ENCODE results near the gene HOXB5.
A peak's percentile ranks its signal among the peaks of the same experiment; 100 is the strongest.

The HOXB5 gene
- total RNA-seq = 0 reads per million in 4 experiments

DNA sequence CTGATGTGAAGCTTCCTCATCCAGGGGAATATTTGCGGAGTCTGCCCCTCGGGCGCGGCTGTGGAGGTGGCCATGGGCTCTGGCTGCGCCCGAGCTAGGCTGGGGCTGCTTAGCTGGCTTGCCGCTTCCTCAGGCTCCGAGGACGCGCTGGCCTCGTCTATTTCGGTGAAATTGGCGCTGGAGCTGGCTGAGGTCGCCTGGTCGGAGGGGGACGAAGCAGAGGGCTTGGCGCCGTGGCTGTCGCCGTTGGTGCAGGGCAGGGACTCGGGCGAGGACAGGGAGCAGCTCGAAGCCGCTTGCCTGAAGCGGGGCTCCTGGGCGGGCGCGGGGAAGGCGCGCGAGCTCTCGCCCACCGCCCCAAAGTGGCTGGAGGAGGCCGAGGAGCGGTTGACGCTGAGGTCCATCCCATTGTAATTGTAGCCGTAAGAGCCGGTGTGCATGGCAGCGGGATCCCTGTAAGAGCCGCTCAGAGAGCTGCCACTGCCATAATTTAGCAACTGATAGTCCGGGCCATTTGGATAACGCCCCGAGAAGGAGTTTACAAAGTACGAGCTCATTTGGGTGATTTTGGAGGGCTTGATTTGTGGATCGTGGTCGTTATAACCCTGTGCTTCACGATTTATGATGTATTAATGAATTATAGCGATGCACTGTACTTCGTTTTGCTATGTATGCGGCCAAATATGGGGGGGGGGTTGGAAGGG lies at the start of gene HOXB5:
TSS of gene HOXB5 (minus strand) at position 654 of the 704 bp plus-strand sequence. CDS start at position 557, 97 bp downstream.
- no peak for DNase-seq

- DNase-seq = no peak
Measured at GRCh38 chr17:48642843-48643696, 49.5 kb upstream of the HOXB5 start.

- no peak for DNase-seq
Measured at GRCh38 chr17:48642059-48642842, 48.7 kb upstream of the HOXB5 start.

GRCh38 chr17:48641541-48642058 lies 48.0 kb upstream of the HOXB5 start:
- no peak for DNase-seq

GRCh38 chr17:48640858-48641180 lies 47.2 kb upstream of the HOXB5 start:
- DNase-seq = no peak

DNA sequence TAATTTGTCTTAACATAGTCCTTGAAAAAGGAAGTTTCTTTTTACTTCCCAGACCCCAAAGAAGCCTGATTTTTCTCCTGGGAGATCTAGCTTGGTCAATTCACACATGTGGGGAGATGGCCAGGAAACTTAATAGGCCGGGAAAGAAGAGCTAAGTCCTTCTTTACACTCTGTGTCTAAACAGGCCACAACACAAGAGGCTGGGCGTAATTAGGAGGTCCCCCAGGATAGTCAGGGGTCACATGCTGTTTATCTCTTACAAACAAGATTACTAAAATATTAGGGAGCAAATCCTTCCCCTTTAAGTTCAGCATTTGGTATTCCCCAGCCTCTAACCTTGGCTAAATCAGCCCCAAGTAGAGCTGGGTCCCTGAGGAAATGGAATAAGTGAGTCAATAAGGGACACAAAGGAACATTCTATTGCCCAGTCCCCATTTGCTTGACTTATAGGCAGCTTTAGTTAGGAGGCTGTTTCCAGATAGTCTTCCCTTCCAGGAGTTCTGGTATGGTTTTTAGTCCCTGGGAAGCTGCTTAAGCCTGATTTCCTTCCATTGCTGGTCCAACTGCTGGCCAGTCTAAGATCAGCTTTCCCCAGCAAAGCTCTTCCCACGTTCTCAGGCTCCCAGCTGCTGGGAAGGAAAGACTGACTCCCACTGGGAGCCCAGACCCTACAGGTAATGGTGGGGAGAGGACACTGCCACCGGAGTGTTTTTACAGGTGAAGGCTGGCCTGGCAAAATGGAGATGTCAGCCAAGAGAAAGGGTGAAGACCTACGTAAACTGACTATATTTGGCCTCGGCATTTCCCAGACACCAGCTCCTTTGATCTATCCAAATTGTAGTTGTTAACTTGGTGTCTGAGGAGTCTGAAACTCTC lies 46.6 kb upstream of the HOXB5 start:
- no peak for DNase-seq

- no peak for DNase-seq
Measured at GRCh38 chr17:48639136-48639535, 45.6 kb upstream of the HOXB5 start.

GRCh38 chr17:48637323-48638260 lies 44.0 kb upstream of the HOXB5 start:
- no peak for DNase-seq

DNA sequence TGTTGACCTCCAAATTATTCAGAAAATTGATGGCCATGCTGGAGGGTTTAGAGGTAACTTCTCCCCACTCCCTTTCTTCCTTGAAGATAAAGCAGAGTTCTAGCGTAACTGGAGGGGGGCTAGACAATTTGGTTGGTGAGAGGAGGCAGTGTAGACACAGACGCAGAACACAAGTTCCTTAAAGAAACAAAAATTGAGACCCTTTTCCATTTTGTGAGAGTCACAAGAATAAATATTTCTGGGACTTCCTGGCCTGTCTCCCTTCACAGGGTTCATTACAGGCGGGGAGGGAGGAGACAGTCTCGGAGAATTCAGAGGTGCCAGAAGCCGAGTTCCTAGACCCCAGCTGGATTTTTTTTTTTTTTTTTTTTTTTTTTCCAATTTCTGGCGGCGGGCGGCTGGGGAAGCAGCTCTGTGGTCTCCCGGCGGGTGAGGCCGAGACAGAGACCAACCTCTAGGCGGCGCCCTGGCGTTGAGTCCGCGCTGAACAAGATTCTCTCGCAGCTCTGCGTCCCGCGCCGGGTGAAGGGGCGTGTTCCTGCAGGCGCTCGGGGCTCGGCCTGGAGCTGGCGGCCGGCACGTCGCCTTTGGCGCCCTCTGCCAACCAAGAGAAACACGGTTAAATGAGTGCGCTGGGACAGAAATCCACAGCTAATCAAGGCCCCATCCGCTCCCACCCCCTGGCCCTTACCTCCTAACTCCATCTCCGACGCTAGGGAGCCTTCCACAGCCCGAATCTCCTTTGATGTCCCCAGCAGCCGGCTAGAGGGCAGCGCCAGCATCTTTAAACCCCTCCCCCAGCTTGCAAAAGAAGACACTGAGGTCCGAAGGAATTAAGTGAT lies 42.8 kb upstream of the HOXB5 start:
- DNase-seq = peak; percentile 41

DNA sequence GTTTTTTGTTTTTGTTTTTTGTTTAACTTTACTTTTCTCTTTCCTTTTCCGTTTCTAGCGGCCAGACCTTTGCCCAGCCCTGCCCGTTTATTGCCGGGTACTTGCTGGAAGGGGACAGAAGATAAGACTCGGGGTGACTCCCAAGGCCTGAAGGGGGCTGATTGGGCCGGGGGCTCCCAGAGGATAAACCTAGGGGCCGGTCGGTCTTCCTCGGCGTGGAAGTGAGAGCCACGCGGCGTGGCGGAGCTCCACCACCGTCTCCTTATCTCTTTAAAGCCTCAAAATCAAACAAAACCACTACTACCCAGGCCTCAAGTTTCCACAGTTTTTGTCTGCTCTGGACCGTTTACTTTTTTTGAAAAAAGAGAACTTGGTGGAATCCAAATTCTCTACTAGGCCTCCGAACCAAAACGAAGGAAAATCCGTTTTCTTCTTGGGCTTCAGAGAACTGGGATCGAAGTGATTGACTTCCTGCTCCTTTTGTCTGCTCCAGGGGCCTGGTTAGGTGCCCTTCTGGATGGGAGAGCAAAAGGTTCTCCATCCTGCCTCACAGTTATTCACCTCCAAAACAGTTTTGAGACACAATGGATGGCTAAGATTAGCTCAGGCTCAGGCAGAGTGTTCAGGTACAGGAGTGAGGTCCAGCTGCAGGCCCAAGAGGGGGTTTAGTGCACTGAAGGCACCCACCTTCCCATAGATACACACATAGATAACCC lies 41.1 kb upstream of the HOXB5 start:
- DNase-seq = no peak

GRCh38 chr17:48633266-48633677 lies 39.7 kb upstream of the HOXB5 start:
- DNase-seq = no peak

- no peak for DNase-seq
Measured at GRCh38 chr17:48632579-48633265, 39.1 kb upstream of the HOXB5 start.

GRCh38 chr17:48631693-48632578 lies 38.4 kb upstream of the HOXB5 start:
- no peak for DNase-seq

DNA sequence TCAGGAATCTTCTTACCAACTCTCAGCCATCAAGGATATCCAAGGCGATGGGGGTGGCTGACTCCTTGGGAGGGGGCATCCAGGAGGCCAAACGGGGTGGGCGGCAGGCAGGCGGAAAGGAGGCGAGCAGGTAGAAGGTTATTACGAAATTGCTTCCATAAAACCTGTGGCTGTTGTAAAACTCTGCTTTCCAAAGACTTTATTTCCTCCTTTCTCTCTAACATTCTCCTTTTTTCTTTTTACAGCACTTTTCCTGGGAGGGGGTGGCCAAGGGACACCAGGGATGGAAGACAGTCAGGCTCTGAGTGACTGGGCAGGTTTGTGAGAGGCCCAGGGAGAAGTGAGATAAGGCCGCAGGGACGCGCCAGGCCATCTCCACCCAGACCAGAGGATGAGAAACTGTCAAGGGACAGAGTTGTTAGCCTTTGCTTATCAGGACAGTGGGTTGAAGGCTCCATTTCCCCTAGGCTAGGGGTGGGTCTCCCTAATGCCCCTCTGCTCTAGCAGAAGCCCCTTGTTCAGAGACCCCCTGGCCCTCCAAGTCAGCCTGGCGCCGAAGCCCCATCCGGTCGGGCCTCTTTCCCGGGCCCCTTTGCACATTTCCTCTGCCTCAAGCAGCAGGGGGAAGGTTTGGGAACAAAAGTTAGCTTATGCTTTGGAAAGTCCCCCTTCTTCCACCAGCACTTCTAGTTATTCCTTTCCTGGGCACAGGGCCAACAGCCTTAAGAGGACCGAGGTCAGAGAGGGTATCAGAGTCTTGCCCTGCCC lies 37.5 kb upstream of the HOXB5 start:
- DNase-seq = no peak

GRCh38 chr17:48630009-48630924 lies 36.7 kb upstream of the HOXB5 start:
- no peak for DNase-seq

GRCh38 chr17:48629411-48629759 lies 35.8 kb upstream of the HOXB5 start:
- DNase-seq = no peak

Measured in effector CD8-positive, alpha-beta T cell (primary cell).